PFSK-1 (cell line): ENCODE data around the gene SLAMF1.

Source experiments
- FOXP2 ChIP-seq: optimal IDR thresholded peaks from 2 replicates; pipeline ENCODE3; 2011; ENCODE audit warnings: borderline replicate concordance, control low read depth, inconsistent platforms; ENCODE audit not compliant: insufficient read depth; ENCODE audit errors: extremely low read length, extremely low read depth
- POLR2AphosphoS5 ChIP-seq: IDR thresholded peaks from 2 replicates; pipeline ENCODE4 v1.6.1; 2012; ENCODE audit warnings: low read depth, mild to moderate bottlenecking, control low read depth, low read length, moderate library complexity
- REST ChIP-seq, 2 experiments: IDR thresholded peaks; 2 replicates each; pipeline versions ENCODE4 v1.6.1 to v1.8.0; 2011 to 2012; ENCODE audit warnings: low read depth in 2 of 2, low read length in 2 of 2, control low read depth in 1 of 2, inconsistent platforms in 1 of 2, mild to moderate bottlenecking in 1 of 2, moderate library complexity in 1 of 2; ENCODE audit not compliant: insufficient read depth in 1 of 2
- SIN3A ChIP-seq: IDR thresholded peaks from 2 replicates; pipeline ENCODE4 v1.6.1; 2012; ENCODE audit warnings: mild to moderate bottlenecking, low read length, moderate library complexity, borderline replicate concordance; ENCODE audit not compliant: insufficient read depth
- TAF1 ChIP-seq: IDR thresholded peaks from 2 replicates; pipeline ENCODE4 v1.6.1; 2012; ENCODE audit warnings: low read length, control low read depth, borderline replicate concordance; ENCODE audit not compliant: insufficient read depth

SLAMF1 gene

GRCh38 chr1:160645386-160646130 is 1.3 kb downstream of the SLAMF1 start:
- TF ChIP-seq REST (IDR thresholded peaks at IDR 0.05; ENCODE audit: insufficient read depth in 1 of 2, low read depth in 2 of 2, low read length in 2 of 2) (no peak), SIN3A (no peak), POLR2AphosphoS5 (no peak), TAF1 (no peak), FOXP2 (no peak)

- no peak for TF ChIP-seq POLR2AphosphoS5
- no peak for TF ChIP-seq SIN3A
- TF ChIP-seq TAF1, result no peak
- no peak for TF ChIP-seq REST (IDR thresholded peaks at IDR 0.05; ENCODE audit: insufficient read depth in 1 of 2, low read depth in 2 of 2, low read length in 2 of 2)
- no peak for TF ChIP-seq FOXP2
Measured at GRCh38 chr1:160644399-160644798, 2.4 kb downstream of the SLAMF1 start.

GRCh38 chr1:160643138-160643537 is 3.7 kb downstream of the SLAMF1 start:
- TF ChIP-seq TAF1 (no peak), REST (IDR thresholded peaks at IDR 0.05; ENCODE audit: insufficient read depth in 1 of 2, low read depth in 2 of 2, low read length in 2 of 2) (no peak), FOXP2 (no peak), SIN3A (no peak), POLR2AphosphoS5 (no peak)

GRCh38 chr1:160642281-160642644 is 4.6 kb downstream of the SLAMF1 start:
- TF ChIP-seq REST (IDR thresholded peaks at IDR 0.05; ENCODE audit: insufficient read depth in 1 of 2, low read depth in 2 of 2, low read length in 2 of 2) (no peak), SIN3A (no peak), TAF1 (no peak), FOXP2 (no peak), POLR2AphosphoS5 (no peak)
